ENCODE results near the gene ZDHHC12. TPM values are rescaled to one million over a fixed set of nuclear protein-coding genes. Genes with fewer than 3 reads are reported as not detected.

ZDHHC12 gene
- total RNA-seq, 1 donor from 2014 or later = 18.2 TPM

DNA sequence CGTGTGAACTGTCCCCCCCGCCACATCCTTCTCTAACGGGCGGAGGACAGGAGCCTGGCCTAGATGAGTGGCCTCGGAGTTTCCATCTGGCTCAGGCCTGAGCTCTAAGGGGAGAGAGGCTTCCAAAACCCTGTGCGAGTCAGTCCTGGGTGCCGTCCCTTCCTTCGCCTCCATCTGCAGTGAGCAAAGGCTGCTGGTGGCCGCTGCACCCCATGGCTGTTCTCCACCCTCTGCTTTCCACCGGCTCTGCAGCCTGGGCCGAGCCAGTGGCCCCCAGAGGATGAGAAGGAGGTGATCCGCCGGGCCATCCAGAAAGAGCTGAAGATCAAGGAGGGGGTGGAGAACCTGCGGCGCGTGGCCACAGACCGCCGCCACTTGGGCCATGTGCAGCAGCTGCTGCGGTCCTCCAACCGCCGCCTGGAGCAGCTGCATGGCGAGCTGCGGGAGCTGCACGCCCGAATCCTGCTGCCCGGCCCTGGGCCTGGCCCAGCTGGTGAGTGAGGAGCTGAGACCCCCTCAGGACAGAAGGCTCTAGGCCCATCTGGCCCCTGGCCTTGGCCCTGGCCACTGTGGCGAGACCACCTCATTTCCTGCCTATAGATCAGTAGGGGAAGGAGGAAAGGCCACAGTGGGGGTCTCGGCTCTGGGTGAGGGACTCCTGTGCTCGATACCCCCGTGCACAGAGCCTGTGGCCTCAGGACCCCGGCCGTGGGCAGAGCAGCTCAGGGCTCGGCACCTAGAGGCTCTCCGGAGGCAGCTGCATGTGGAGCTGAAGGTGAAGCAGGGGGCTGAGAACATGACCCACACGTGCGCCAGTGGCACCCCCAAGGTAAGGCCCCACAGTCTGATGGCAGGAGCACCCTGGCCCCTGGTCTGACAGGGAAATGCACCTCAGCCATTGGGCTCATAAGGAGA lies 18.6 kb downstream of the ZDHHC12 start:
- no peaks in the 10 kb centered on the region for H3K36me3 Mint-ChIP-seq (ENCODE audit: unreplicated experiment)

DNA sequence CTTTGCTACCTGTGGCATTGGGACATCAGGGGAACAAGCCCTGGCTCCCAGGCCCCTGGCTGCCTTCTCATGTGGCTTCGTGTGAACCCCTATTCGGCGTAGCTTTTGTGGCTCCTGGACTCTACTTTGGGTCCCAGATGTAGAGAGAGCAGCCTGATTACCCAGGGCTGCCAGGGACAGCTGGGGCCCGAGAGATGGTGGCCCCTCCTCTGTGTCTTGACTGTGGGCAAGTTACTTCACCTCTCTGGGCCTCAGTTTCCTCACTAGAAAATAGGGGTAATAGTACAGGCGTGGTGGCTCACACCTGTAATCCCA lies 19.6 kb downstream of the ZDHHC12 start:
- no peak for DNase-seq
- Mint-ChIP-seq H3K36me3 (ENCODE audit: unreplicated experiment) (no peaks in the 10 kb centered on the region), H3K9me3 (ENCODE audit: unreplicated experiment) (no peaks in the 10 kb centered on the region), H3K27me3 (ENCODE audit: unreplicated experiment) (peaks cover 3% of the 10 kb centered on the region), H3K4me1 (ENCODE audit: low read depth, unreplicated experiment) (no peaks in the 10 kb centered on the region), H3K4me3 (ENCODE audit: unreplicated experiment) (no peak overlapping the region), H3K27ac (ENCODE audit: unreplicated experiment) (no peak overlapping the region)
- TF ChIP-seq, protein P1, sequence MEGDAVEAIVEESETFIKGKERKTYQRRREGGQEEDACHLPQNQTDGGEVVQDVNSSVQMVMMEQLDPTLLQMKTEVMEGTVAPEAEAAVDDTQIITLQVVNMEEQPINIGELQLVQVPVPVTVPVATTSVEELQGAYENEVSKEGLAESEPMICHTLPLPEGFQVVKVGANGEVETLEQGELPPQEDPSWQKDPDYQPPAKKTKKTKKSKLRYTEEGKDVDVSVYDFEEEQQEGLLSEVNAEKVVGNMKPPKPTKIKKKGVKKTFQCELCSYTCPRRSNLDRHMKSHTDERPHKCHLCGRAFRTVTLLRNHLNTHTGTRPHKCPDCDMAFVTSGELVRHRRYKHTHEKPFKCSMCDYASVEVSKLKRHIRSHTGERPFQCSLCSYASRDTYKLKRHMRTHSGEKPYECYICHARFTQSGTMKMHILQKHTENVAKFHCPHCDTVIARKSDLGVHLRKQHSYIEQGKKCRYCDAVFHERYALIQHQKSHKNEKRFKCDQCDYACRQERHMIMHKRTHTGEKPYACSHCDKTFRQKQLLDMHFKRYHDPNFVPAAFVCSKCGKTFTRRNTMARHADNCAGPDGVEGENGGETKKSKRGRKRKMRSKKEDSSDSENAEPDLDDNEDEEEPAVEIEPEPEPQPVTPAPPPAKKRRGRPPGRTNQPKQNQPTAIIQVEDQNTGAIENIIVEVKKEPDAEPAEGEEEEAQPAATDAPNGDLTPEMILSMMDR (IDR thresholded peaks at IDR 0.05; ENCODE audit: partially characterized antibody, unreplicated experiment) = no peak

More for the DNA sequence above, 18.6 kb downstream of the ZDHHC12 start:
- Mint-ChIP-seq H3K9me3 (ENCODE audit: unreplicated experiment) (no peaks in the 10 kb centered on the region), H3K4me1 (ENCODE audit: low read depth, unreplicated experiment) (no peaks in the 10 kb centered on the region), H3K27ac (ENCODE audit: unreplicated experiment) (no peak overlapping the region), H3K4me3 (ENCODE audit: unreplicated experiment) (no peak overlapping the region), H3K27me3 (ENCODE audit: unreplicated experiment) (peaks cover 3% of the 10 kb centered on the region)
- TF ChIP-seq, protein P1 (IDR thresholded peaks at IDR 0.05; ENCODE audit: partially characterized antibody, unreplicated experiment) = no peak
- no peak for DNase-seq

DNA sequence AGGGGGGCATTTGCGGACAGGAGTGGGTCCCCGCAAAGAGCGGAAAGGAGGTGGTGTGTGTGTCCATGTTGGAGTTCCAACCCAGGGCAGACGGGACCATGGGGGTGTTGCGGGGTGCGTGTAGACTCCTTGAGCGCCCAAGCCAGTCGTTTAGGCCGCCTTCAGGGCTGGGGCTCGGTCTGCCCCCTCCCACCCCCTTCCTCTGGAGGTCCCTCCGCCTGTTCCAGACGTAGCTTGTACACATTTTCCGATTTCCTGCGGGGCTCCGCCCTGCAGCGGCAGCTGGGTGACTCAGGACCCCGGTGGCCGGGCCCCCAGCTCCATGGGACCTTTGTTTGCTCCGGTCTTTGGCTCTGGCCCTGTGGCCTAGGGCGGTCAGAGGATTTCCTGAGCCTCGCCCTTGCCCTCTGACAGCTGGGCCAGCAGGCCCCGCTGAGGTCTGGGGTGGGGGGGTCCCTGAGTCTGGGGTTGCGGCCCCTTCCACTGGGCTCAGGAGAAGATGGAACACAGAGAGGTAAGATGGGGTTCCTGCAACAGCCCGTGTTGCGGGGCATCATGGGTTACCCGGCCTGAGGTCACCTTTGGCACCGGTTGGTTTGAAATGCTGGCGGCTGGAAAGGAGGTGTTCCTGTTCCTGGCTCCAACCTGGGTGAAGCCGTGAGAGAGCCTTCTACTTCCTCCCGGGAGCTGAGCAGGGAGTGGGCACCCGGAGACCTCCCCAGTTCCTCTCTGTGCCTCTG lies 20.1 kb downstream of the ZDHHC12 start:
- H3K4me1 Mint-ChIP-seq (ENCODE audit: low read depth, unreplicated experiment) = no peaks in the 10 kb centered on the region
- H3K9me3 Mint-ChIP-seq (ENCODE audit: unreplicated experiment) = no peaks in the 10 kb centered on the region
- no peaks in the 10 kb centered on the region for H3K36me3 Mint-ChIP-seq (ENCODE audit: unreplicated experiment)
- H3K4me3 Mint-ChIP-seq (ENCODE audit: unreplicated experiment) = peak overlapping the region; percentile 67
- TF ChIP-seq, protein P1 (IDR thresholded peaks at IDR 0.05; ENCODE audit: partially characterized antibody, unreplicated experiment) = no peak
- DNase-seq = no peak
- peaks cover 3% of the 10 kb centered on the region for H3K27me3 Mint-ChIP-seq (ENCODE audit: unreplicated experiment)
- H3K27ac Mint-ChIP-seq (ENCODE audit: unreplicated experiment) = no peak overlapping the region

DNA sequence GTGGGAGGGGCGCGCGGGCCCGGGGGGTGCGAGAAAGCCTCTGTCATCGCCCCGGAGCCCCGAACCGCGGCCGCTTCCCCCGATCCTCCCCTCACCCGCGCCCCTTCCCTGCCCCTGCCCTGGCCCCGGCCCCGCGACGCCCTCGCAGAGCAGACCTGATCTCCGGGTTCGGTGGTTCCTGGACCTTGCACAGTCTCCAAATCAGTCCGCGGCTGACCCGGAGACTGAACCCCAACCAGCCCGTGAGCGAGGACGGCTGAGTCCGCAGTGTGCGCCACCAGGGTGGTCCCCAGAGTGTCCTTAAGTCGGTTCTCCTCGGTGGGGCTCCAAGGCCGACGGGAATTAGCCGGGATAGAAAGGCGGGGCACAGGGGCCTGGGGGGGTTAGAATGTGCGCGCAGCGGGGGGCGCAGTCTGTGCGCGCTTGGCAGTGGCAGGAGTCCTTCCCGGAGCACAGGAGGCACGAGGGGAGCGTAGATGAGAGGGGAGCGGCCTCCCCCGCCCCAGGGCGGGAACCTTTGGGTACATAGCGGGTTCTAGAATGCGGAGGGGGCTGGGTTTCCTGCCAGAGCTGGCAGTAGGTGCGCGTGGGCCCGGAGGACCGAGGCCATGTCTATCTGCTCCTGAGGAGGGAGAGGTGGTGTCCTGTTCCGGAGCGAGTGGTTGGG lies 20.8 kb downstream of the ZDHHC12 start:
- Mint-ChIP-seq H3K27ac (ENCODE audit: unreplicated experiment) (no peak overlapping the region), H3K4me1 (ENCODE audit: low read depth, unreplicated experiment) (no peaks in the 10 kb centered on the region), H3K27me3 (ENCODE audit: unreplicated experiment) (peaks cover 3% of the 10 kb centered on the region), H3K4me3 (ENCODE audit: unreplicated experiment) (peak overlapping the region; percentile 67), H3K9me3 (ENCODE audit: unreplicated experiment) (no peaks in the 10 kb centered on the region), H3K36me3 (ENCODE audit: unreplicated experiment) (no peaks in the 10 kb centered on the region)
- peak; percentile 35 for DNase-seq
- TF ChIP-seq, protein P1 (IDR thresholded peaks at IDR 0.05; ENCODE audit: partially characterized antibody, unreplicated experiment) = no peak

Measured in glutamatergic neuron (in vitro differentiated cells).